Measurements from ENCODE around the gene FBP2. TPM values are rescaled to one million over a fixed set of nuclear protein-coding genes. Genes with fewer than 3 reads are reported as not detected.

The FBP2 gene
- total and polyA plus RNA-seq, 2 of the 4 experiments (the other 2 are of a cell fraction) = not detected

DNA sequence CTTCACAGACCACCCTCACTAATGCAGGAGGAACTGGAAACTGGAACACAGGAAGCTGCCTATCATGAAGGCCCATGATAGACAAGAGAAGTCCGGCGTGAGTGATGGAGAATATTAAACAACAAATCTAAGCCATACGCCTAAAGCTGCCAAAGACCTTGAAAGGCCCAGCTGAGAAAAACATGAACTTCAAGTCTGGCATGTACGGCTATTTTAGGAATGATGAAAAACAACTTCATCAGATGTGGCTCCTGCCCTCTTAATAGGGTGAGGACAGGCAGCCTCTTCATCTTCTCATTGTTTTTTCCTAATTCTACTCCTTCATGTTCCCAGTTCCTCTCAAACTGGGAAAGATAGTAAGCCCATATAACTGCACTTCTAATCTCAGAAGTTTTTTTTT lies 25.4 kb upstream of the FBP2 start:
- ChIA-PET POLR2A (ENCODE audit: unreplicated experiment) (no interaction called here), CTCF (no interaction called here)
- Histone ChIP-seq H2BK5ac (ENCODE audit: low read depth, low read length, poor library complexity, severe bottlenecking) (no peak overlapping the region), H3K9me3 (ENCODE audit: control insufficient read depth, insufficient read depth, low read length) (no peaks in the 10 kb centered on the region), H4K91ac (ENCODE audit: insufficient read depth, low read depth, low read length) (no peak overlapping the region), H3K14ac (replicated peaks; ENCODE audit: low read depth, low read length) (no peak overlapping the region), H4K8ac (ENCODE audit: low read depth in 2 of 2, low read length in 2 of 2) (no peak overlapping the region), H3K9me1 (ENCODE audit: insufficient read depth, low read length) (no peaks in the 10 kb centered on the region), H3K18ac (ENCODE audit: low read depth, low read length) (no peak overlapping the region), H3K9ac (ENCODE audit: low read depth, low read length) (no peak overlapping the region), H2AK9ac (replicated peaks; ENCODE audit: low read depth, low read length, poor library complexity) (no peak overlapping the region), H2BK15ac (ENCODE audit: low read depth, low read length) (no peak overlapping the region), H3K27ac (ENCODE audit: insufficient read depth, low read length) (no peak overlapping the region), H3K4me2 (ENCODE audit: low read depth, low read length) (no peak overlapping the region), H3K27me3 (ENCODE audit: control insufficient read depth, insufficient read depth, low read length) (peaks cover 3% of the 10 kb centered on the region), H4K5ac (ENCODE audit: low read depth, low read length) (no peak overlapping the region), H2AK5ac (ENCODE audit: low read depth, low read length) (no peak overlapping the region), H4K20me1 (ENCODE audit: insufficient read depth, low read length) (no peaks in the 10 kb centered on the region), H2BK20ac (ENCODE audit: low read depth, low read length) (no peak overlapping the region), H3K23ac (ENCODE audit: low read depth, low read length) (no peak overlapping the region), H3K56ac (ENCODE audit: extremely low read depth, insufficient read depth, low read length) (no peak overlapping the region), H2AFZ (replicated peaks; ENCODE audit: low read length, poor library complexity) (no peak overlapping the region), H3K79me1 (ENCODE audit: low read depth in 1 of 2, low read length in 2 of 2) (no peaks in the 10 kb centered on the region), H3K4me1 (ENCODE audit: control insufficient read depth, insufficient read depth, low read length) (no peaks in the 10 kb centered on the region), H3K4ac (ENCODE audit: low read depth, low read length) (no peak overlapping the region), H2BK120ac (ENCODE audit: low read depth, low read length) (no peak overlapping the region), H3K4me3 (ENCODE audit: insufficient read depth, low read depth, low read length) (no peak overlapping the region), H3K36me3 (ENCODE audit: control insufficient read depth, insufficient read depth, low read length) (no peaks in the 10 kb centered on the region)
- ATAC-seq (ENCODE audit: low read depth) (no peak), DNase-seq (no peak)
- dilution Hi-C loops (cut with HindIII; ENCODE audit: low sequenced_read_pairs, unreplicated experiment) (no loop called here), intact Hi-C loops (cut with micrococcal nuclease) (no loop called here), in situ Hi-C loops (cut with MboI; ENCODE audit: low sequenced_read_pairs) (no loop called here)
- TF ChIP-seq, protein P1, sequence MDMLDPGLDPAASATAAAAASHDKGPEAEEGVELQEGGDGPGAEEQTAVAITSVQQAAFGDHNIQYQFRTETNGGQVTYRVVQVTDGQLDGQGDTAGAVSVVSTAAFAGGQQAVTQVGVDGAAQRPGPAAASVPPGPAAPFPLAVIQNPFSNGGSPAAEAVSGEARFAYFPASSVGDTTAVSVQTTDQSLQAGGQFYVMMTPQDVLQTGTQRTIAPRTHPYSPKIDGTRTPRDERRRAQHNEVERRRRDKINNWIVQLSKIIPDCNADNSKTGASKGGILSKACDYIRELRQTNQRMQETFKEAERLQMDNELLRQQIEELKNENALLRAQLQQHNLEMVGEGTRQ (IDR thresholded peaks at IDR 0.05; ENCODE audit: low read depth, low read length) = no peak
- TF ChIP-seq FOS (IDR thresholded peaks at IDR 0.05; ENCODE audit: low read depth, low read length) = no peak
- WGBS, 2 experiments (ENCODE audit: extremely low coverage in 2 of 2, insufficient read length in 1 of 2) = 0% methylated on average over 1 of the region's 4 CpGs; no CpG with 5 or more reads in 1 of the 2 experiments
- BruUV-seq (replicated peaks) = no TSS peak

All from IMR-90 (cell line).